ENCODE measurements around the gene CASKIN2.

CASKIN2 gene

DNA sequence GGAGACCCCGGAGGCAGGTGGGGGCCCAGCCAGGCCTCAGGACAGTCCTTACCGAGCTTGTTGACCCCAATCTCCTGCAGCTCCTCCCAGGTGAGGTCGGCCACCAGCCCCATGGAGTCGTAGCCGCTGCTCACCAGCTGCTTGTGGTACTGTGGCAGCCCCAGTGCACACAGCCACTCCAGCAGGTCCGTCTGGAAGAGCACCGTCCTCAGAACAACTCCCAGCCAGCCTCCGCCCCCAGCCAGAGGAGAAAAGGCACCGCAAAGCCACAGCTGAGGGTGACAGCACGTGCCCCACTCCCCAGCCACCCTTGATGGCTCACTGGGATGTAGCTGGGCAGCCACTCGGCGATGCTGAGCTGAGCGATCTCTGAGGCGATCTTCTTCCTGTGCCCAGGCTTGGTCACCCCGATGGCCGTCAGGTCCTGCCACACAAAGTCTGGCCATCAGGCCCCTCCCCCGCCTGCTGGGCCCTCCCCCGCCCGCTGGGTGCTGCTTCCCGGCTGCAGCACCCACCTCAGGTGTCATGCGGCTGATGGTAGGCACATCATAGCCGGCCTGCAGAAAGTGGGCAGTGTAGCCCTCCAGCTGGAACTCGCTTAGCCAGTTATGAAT is 11.9 kb downstream of the CASKIN2 start:
- no peak for DNase-seq

DNA sequence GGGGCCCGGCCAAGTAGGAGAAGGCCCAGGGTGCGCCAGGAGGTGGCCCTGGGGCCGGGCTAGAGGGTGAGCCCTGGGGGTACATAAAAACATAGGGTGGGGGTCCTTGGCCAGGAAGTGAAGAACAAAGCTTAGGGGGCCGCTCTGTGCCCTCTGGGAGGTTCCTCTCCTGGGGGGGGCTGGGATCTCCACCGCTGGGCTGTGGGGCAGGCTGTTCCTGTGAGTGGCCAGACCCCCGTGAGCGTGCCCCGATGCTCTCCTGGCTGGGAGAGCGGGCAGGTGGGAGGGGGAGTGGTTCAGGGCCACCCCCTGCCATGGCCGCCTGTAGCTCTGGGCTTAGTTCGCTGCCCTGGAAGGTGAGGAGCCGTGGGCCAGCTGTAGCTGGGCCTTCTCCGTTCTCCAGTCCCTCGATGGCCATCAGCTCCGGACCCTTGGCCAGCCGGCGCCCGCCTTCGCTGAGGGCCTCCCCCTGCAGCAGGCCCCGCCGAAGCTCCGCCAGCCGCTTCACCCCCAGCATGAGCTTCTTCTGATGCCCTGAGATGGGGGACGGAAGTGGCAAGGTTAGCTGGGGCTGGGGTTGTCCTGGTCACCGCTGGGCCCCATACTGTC is 12.5 kb downstream of the CASKIN2 start:
- no peak for DNase-seq

GRCh38 chr17:75502072-75502720 is 13.1 kb downstream of the CASKIN2 start:
- DNase-seq, result no peak

DNA sequence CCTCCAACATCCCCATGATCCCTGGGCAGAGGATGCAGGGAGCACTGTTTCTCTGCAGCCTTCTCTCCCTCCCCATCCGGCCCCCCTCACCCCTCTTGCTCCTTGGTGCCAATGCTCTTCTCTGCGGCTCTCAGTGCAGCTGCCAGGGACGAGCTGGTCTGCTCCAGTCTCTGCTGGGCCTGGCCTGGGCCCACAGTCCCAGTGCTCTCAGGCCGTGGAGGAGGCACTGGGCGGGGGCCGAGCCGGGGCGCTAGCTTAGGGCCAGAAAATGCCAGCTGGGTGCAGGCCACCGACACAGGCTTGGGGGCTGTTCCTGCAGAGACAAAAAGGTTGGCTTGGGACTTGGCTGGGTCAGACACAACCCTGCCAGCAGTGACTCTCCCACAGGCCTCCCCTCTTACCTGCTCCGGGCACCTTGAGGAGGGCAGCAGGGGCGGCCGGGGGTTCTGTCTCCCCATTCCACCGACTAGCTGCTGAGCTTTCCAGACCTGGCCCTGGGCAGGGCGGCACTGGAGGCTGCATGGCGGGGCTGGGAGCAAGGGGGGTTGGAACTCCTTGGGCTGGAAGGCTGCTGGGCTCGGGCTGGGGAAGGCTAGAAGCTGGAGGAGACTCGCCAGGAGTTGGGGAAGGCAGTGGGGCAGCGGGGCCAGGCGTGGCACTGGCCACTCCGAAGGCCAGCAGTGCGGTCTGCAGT is 13.8 kb downstream of the CASKIN2 start:
- DNase-seq, result no peak

- DNase-seq, result no peak
These were observed 14.7 kb downstream of the CASKIN2 start for GRCh38 chr17:75500419-75501216.

DNA sequence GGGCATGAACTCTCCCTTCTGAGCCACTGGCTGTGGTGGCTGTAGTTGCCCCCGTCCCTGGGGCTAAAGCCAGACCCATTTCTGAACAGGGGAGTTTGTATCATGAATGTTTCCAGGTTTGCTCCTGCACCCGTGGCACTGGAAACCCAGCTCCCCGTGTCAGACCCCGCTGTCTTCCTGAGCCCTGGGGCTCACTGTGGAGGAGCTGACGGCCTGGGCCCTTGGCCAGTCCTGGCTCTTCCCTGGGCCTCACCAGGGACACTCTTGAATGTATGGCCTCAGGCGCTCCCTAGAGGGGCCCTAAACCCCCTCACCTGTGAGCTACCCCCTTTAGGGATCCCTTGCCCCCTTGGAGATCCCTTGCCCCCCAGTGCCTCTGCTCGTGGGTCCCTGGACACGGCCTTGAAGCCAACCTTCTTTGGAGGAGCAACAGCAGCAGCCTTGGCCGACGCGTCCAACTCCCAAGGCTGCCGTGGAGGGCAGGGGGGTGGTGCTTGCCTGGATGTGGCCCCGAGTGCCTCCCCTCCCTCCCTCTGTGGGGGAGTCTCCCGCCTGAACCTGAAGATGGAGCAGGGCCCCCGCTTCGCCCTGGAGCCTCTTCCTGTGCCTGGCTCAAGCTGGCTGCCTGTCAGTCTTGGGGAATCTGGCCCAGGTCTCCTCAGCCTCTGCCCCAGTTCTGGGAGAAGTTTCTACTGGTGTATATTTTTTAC is 15.9 kb downstream of the CASKIN2 start:
- no peak for DNase-seq

DNA sequence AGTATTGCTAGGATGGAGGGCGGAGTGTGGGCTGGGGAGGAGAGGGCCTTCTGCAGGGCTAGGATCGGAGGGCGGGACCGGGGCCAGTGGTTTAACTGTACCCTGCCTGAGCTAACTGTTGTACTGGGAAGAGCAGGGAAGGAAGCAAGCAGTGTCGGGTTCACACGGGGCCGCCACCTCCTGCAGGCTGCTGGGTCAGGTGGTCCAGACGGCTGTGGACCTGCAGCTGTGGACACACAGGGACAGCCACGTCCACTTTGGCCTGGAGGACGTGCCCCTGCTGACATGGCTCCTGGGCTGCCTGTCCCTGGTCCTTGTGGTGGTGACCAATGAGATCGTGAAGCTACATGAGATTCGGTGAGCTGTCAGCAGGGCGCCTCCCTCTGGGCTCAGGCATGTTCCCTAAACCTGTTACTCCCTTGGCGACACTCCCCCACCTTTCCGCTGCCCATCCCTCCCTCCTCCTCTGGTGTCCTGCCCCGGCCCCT is 16.6 kb downstream of the CASKIN2 start:
- no peak for DNase-seq

DNA sequence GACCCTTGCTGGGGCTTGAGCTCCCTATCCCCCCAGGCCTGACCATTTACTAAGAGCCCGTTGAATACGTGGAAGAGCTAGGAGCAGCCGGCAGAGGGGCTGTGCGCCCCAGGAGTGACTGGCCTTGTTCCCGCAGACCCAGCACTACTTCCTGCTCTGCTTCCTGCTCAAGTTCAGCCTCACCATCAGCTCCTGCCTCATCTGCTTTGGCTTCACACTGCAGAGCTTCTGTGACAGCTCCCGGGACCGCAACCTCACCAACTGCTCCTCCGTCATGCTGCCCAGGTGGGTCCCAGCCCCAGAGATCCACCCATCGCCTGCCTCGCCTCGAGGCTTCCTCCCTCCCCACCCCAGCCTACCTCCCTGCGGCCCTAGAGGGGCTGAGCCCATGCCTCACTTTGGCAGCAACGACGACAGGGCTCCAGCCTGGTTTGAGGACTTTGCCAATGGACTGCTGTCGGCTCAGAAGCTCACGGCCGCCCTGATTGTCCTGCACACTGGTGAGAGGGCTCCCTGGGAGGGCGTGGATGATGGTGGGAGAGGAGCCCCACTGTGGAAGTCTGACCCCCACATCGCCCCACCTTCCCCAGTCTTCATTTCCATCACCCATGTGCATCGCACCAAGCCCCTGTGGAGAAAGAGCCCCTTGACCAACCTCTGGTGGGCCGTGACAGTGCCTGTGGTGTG is 17.2 kb downstream of the CASKIN2 start:
- DNase-seq, result no peak

GRCh38 chr17:75496005-75496404 is 19.3 kb downstream of the CASKIN2 start:
- DNase-seq, result no peak

GRCh38 chr17:75494326-75494877 is 20.9 kb downstream of the CASKIN2 start:
- no peak for DNase-seq

- DNase-seq, result no peak
These were observed 21.7 kb downstream of the CASKIN2 start for GRCh38 chr17:75493476-75494129.

DNA sequence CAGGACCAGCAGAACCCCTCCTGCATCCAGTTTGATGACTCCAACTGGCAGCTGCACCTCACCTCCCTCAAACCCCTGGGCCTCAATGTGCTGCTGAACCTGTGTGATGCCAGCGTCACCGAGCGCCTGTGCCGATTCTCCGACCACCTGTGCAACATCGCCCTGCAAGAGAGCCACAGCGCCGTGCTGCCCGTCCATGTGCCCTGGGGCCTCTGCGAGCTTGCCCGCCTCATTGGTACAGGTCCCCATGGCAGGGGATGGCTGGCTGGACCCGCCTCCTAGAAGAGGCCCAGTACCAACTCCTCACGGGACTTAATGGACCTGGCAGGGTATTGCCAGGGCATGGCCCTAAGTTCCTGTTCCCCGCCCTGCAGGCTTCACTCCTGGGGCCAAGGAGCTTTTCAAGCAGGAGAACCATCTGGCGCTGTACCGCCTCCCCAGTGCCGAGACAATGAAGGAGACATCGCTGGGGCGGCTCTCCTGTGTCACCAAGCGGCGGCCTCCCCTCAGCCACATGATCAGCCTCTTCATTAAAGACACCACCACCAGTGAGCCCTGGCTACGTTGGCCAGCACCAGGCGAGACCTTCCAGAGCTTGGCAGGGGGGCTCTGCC is 22.7 kb downstream of the CASKIN2 start:
- DNase-seq, result no peak

GRCh38 chr17:75491680-75492079 is 23.7 kb downstream of the CASKIN2 start:
- DNase-seq, result no peak

- DNase-seq, result no peak
These were observed 24.2 kb downstream of the CASKIN2 start for GRCh38 chr17:75490953-75491649.

DNA sequence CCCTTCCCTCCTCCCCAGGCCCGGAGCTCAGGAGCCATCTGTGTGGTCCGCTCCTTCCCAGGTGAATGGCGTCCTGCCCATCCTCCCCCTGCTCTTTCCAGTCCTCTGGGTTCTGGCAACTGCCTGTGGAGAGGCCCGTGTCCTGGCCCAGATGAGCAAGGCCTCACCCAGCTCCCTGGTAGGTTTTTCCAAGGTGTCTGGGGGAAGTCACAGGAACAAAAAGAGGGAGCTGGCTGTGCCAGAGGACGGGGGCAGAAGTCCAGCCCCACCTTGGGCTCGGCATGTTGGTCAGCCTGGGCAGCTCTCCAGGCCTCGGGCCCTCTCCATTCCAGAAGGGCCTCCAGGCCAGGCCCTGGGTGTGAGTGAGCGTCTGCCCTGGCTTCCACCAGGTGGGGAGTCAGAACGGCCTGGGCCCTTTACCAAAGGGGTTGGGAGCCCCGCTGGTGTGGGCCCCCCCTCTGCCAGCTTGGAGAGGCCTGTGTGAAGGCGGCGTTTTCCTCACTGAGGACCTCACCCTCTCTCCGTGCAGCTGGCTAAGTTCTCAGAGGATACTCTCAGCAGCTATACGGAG is 25.1 kb downstream of the CASKIN2 start:
- no peak for DNase-seq

GRCh38 chr17:75489511-75489955 is 25.8 kb downstream of the CASKIN2 start:
- DNase-seq, result no peak

GRCh38 chr17:75488693-75489510 is 26.4 kb downstream of the CASKIN2 start:
- no peak for DNase-seq

Measured in hematopoietic multipotent progenitor cell treated with erythropoietin and hydrocortisone succinate and interleukin-3 and kit ligand, for 8 days (in vitro differentiated cells).